ENCODE results near the gene MBNL3.

GRCh38 chrX:132444936-132445335 lies 43.9 kb downstream of the MBNL3 start:
- no peak for TF ChIP-seq CTCF (IDR thresholded peaks at IDR 0.05)
- no peak for TF ChIP-seq EP300 (IDR thresholded peaks at IDR 0.05; ENCODE audit: low read depth)
